Measurements from ENCODE around the gene ITM2C.

DNA sequence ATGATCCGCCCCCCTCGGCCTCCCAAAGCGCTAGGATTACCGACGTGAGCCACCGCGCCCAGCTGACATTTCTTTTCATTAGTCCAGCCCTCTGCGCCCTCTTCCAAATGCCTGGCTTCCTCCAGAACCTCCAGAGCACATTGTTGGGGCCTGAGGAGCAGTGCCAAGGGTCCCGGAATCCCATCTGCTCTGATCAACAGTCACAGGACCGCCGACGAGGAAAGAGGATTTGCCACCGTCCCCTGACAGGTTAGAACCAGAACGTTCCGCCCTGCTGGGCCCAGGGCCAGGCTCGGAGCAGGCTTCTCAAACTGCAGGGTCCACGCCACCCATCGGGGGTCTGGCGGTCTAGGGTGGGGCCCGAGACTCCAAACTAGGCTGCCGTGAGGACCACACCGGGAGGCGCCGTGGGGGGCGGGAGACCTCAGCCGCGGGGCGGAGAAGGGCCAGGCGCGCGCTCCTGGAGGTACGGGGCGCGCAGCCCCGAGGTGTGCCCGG, 36.9 kb upstream of the ITM2C start:
- TF ChIP-seq EZH2 (IDR thresholded peaks at IDR 0.05; ENCODE audit: borderline replicate concordance, insufficient read depth, low read depth, low read length, poor library complexity, severe bottlenecking): no peak
- TF ChIP-seq, protein P1, sequence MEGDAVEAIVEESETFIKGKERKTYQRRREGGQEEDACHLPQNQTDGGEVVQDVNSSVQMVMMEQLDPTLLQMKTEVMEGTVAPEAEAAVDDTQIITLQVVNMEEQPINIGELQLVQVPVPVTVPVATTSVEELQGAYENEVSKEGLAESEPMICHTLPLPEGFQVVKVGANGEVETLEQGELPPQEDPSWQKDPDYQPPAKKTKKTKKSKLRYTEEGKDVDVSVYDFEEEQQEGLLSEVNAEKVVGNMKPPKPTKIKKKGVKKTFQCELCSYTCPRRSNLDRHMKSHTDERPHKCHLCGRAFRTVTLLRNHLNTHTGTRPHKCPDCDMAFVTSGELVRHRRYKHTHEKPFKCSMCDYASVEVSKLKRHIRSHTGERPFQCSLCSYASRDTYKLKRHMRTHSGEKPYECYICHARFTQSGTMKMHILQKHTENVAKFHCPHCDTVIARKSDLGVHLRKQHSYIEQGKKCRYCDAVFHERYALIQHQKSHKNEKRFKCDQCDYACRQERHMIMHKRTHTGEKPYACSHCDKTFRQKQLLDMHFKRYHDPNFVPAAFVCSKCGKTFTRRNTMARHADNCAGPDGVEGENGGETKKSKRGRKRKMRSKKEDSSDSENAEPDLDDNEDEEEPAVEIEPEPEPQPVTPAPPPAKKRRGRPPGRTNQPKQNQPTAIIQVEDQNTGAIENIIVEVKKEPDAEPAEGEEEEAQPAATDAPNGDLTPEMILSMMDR (IDR thresholded peaks at IDR 0.05): no peak
